Subcutaneous adipose tissue (tissue), 4 donors: ENCODE data around the gene SNX27. TPM values are rescaled to one million over a fixed set of nuclear protein-coding genes. Genes with fewer than 3 reads are reported as not detected.

Experiments used
- total RNA-seq, 4 donors: library from RNA; depleted of rRNA; stranded (reverse); fragments of >200 nt; gene quantifications; one replicate each; pipeline ENCODE4 v1.1.0, GENCODE V29; 2016
- TF ChIP-seq, protein P1 (sequence below): fragments of 450-650 bp; IDR thresholded peaks from one replicate; pipeline ENCODE4 v1.5.1; 2016; ENCODE audit warnings: low read depth, mild to moderate bottlenecking, control low read depth, antibody characterized with exemption, moderate library complexity

Gene SNX27
- total RNA-seq, 4 donors from 2014 or later = 30.0 to 62.2 (median 46.6) TPM

DNA sequence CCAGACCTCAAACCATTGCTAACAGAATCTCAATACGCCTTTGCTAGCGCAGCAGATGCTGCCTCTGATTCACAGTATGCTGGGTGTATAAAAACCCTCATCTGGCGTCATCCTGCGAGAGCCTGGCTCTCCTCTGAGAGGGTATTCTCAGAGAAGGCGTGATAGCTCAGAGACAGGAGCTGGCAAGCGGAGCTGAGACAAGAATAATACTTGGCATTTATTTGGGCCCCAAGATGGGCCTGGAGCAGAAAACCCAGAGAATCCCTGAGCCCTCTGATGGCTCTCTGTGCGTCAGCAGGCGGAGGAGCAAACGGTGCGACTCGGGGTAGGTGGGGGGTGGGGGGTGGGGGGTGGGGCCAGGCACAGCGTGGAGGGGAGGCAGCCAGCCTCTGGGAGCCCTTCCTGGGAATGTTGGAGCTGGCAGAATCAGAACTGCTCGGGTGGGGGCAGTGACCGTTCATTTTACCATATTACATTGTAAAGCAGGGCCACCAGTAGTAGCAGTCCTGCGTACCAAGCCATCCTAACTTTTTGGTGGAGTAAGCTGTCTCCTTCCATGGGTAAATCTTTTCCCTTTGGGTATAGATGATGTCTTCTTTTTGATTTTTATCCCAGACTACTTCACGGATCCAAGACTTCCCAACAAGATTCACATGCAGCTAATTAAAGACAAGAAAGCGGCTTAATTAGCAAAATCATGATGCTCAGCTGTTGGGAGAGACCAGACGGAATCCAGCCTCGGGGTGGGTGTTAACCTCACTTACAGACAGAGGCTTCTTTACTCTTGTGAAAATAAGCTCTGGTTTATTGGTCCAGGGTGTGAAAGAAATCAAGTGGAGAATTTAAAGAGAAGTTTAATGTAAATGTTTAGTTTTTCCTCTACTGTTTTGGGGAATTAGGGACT is 116.6 kb downstream of the SNX27 start:
- TF ChIP-seq, protein P1, sequence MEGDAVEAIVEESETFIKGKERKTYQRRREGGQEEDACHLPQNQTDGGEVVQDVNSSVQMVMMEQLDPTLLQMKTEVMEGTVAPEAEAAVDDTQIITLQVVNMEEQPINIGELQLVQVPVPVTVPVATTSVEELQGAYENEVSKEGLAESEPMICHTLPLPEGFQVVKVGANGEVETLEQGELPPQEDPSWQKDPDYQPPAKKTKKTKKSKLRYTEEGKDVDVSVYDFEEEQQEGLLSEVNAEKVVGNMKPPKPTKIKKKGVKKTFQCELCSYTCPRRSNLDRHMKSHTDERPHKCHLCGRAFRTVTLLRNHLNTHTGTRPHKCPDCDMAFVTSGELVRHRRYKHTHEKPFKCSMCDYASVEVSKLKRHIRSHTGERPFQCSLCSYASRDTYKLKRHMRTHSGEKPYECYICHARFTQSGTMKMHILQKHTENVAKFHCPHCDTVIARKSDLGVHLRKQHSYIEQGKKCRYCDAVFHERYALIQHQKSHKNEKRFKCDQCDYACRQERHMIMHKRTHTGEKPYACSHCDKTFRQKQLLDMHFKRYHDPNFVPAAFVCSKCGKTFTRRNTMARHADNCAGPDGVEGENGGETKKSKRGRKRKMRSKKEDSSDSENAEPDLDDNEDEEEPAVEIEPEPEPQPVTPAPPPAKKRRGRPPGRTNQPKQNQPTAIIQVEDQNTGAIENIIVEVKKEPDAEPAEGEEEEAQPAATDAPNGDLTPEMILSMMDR = no peak

DNA sequence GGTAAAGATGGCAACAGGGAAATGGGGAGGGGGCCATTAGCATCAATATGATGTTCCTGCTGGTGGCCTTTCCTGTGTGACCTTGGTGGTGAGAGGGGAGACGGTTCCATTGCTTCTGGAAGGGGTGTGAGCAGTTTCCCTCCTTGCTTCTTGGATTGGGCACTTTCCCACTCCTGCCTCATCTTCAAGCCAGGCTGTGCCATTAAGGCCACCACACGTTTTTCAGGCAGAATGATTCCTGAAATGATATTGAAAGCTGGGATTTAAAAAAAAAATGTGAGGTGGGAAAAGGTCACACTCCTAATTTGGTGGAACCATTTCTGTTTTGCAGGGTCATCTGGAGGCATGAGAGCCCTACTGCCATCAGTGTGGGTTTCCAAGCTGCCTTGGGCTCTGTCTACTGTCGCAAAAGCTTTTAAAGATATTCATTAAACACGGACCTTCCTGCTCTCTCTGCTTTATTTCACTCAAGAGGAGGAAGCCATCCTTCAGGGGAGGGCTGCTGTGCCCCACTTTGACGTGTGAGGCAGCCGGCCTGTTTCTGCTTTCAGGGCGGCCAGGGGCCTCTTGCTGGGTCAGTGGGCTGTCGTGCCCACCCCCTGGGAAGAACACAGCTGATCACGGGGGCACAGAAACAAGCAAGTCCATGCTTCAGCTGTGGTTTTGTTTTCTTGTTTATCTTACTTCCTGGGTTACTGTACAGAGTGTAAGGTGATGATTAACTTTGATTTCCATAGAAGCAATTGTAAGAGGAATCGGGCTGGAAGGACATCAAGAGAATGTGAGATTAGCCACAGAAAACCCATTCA is 117.5 kb downstream of the SNX27 start:
- TF ChIP-seq, protein P1 = no peak

- TF ChIP-seq, protein P1 = no peak
Measured at GRCh38 chr1:151729966-151730291, 118.1 kb downstream of the SNX27 start.

- TF ChIP-seq, protein P1 = no peak
Measured at GRCh38 chr1:151733126-151733525, 121.3 kb downstream of the SNX27 start.

GRCh38 chr1:151737026-151737425 is 125.2 kb downstream of the SNX27 start:
- TF ChIP-seq, protein P1 = no peak

DNA sequence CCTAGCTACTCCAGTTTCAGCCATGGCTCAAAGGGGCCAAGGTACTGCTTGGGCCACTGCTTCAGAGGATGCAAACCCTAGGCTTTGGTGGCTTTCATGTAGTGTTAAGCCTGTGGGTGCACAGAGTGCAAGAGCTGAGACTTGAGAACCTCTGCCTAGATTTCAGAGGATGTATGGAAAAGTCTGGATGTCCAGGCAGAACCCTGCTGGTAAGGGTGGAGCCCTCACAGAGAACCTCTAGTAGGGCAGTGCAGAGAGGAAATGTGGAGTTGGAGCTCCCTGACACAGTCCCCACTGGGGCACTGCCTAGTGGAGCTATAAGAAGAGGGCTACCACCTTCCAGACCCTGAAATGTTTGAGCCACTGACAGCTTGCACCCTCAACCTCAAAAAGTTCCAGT is 125.6 kb downstream of the SNX27 start:
- TF ChIP-seq, protein P1 = no peak
